Ramos (cell line): ENCODE measurements around the gene PADI1.

Source experiments
- in situ Hi-C: fragments of 300-500 bp; cut with MboI; formaldehyde crosslinking; loops from one replicate; pipeline ENCODE4 v1.14.3; 2022; ENCODE audit warnings: low sequenced_read_pairs; ENCODE audit not compliant: unreplicated experiment

PADI1 gene

DNA sequence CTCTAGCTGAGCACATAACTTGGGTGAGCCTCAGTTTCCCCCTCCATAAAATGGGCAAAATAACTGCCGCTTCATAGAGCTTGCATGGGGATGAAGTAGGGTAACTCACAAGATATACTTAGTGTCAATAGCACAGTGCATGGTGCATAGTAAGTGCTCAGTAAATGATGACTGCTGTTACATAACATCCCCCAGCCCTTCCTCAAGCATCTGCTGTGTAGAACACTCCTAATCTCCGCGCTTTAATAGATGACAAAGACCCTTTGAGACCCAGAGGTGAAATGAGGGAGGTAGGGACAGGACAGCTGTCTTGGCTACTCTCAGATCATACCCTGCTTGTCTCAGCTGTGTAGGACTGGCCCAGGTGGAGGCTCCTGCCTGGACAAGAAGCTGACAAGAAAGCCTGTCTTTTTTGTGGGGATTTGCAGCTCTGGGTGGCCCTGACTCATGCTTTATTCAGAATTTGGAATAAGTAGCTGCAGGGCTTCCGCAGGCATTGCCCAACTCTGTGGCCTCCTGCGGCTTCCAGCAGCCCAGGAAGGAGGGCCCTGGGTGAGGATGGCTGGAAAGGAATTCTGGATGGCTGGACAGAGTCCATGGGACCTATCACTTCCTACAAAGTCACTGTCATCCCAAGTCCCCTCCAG is 82.3 kb downstream of the PADI1 start:
- in situ Hi-C loops, result no loop called here

DNA sequence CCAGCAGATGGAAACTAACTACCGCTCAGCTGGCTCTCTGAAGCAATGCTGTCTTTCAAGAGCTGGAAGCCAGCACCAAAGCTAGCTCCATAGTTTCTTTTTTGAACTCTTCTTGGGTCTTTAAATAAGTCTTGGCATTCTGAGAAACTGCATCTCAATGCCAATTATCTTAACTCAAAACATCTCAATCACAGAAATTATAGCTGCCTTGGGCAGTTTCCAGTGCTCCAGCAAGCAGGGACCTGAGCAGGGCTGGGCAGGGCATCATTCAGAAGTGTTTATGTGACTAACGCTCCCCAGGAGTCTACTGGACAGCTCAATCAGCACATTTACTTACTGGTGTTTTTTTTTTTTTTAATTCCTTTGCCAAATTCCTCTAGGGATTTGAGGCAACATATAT is 84.8 kb downstream of the PADI1 start:
- in situ Hi-C loops, result no loop called here

DNA sequence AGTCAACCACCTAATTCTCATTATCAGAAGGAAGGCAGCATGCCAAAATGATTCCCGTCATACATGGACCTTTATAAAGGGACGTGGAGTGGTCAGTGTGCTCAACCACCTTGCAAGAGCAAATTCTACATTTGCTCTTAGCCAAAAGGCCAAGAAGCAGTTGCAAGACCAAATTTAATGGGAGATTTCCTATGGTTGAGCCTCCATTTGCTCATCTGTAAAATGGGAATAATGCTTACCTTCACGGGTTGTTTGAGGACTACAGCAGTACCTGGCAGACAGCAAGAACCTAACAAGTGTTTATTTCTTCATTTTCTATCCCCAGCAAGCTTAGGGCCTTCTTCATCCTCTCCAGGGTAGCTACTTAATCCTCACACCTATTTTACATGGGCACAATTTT is 85.6 kb downstream of the PADI1 start:
- in situ Hi-C loops, result no loop called here

DNA sequence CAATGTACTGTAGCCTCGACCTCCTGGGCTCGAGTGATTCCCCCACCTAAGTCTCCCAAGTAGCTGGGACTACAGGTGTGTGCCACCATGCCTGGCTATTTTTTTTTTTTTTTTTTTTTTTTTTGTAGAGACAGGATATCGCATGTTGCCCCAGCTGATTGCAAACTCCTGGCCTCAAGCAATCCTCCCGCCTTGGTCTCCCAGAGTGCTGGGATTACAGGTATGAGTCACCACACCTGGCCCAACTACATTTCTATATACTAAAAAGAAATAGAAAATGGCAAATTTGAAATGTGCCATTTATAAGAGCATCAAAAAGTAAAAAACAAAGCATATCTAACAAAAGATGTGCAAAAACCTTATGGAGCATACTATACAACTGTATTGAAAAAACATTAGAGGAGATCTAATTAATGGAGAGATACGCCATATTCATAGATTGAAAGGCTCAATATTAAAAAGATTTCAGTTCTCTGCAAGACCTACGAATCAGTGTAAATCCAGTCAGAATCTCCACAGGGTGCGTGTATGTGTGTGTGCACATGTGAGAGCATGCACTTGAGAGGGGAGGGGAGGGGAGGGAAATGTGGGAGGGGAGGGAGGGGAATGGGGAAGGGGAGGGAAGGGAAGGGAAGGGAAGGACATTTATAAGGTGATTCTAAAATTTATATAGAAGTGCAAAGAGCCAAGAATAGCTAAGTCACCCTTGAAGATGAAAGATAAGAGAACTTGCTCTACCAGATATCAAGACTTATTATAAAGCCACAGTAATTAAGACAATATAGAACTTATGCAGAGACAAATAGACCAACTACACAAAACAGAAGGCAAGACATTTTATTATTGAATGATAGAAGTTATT is 87.6 kb downstream of the PADI1 start:
- in situ Hi-C loops, result no loop called here

DNA sequence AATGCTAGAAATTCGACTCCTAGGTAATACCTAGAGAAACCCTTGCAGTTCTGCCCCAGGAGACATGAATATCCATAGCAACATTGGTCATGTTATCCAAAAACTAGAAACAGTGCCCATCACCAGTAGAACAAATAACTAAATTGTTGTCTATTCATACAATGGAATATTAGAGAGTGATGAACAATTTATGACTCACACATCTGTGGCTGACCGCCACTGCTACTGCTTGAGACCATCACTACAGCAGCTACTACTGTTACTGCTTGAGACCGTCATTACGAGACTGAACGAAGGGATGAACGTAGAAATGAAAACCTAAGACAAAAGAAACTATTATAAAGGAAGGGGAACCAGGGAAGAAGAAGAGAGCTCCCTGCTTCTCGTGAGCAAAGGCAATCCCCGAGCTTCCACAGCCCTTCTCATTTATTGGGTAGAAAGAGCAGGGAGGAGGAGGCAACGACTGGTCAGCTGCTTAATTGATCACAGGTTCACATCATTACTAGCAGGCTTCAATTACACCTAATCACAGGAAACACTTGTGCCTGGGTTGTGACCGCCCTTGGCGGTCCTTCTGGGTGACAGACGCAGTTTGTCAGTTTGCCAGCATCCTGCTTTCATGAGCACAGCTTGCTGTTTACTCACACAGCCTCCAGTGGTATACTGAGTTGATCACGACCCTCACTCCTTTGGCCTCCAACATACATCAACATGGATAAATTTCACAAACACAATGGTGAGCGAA is 88.9 kb downstream of the PADI1 start:
- in situ Hi-C loops, result no loop called here

DNA sequence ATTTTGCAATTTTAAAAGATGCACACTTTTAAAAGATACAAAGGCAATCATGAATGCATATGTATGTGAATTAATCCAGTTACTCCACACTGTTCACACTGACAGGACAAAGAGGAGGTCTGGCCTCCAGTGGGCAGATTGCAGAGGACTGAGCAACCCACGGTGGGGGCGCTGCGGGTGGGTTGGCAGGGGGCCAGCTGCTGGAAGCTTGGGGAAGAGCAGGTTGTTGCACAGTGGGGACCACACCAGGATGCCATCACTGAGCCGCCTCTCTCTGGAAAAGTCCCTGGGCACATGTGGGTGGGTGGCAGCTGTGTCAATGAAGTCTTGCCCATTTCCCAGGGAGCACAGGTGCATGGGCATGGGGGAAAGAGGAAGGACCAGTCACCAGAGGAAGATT is 90.4 kb downstream of the PADI1 start:
- in situ Hi-C loops, result no loop called here
